H1 (cell line): ENCODE data around the gene ITGB5. TPM values are rescaled to one million over a fixed set of nuclear protein-coding genes. Genes with fewer than 3 reads are reported as not detected.

ENCODE experiments used
- CTCF ChIA-PET: fragments of 300-600 bp; sonication (Branson Sonifier 250); formaldehyde crosslinking; loops from one replicate; lab custom pipeline; 2021; ENCODE audit not compliant: partially characterized antibody; lab: Charles Lee
- POLR2A ChIA-PET: fragments of 300-600 bp; sonication (Branson Sonifier 250); formaldehyde crosslinking; loops from one replicate; lab custom pipeline; 2021; ENCODE audit warnings: inconsistent platforms; ENCODE audit not compliant: partially characterized antibody; lab: Charles Lee
- DNase-seq, 2 experiments: peaks; one replicate each; pipeline versions ENCODE4 v3.0.0 to v3.0.0-alpha.2; 2010 to 2022; ENCODE audit warnings: low spot score in 2 of 2, low read depth in 1 of 2, mixed read lengths in 1 of 2
- FAIRE-seq: peaks from 2 replicates; lab custom pipeline; 2011; peaks lifted over from hg19 to GRCh38; lab: Jason Lieb, UNC
- H2AFZ ChIP-seq: 2 replicates; pipeline ENCODE4 v1.8.1; 2012; ENCODE audit warnings: low read length, inconsistent platforms
- H2AK5ac ChIP-seq: 2 replicates; pipeline ENCODE4 v1.6.1; 2013; ENCODE audit warnings: low read depth, low read length
- H2BK120ac ChIP-seq: replicated peaks from 2 replicates; pipeline ENCODE3; 2013; ENCODE audit warnings: low read depth, low read length, inconsistent platforms
- H2BK12ac ChIP-seq: 2 replicates; pipeline ENCODE4 v1.6.1; 2013; ENCODE audit warnings: low read depth, low read length
- H2BK15ac ChIP-seq: 2 replicates; pipeline ENCODE4 v1.6.1; 2013; ENCODE audit warnings: low read length
- H2BK20ac ChIP-seq: 2 replicates; pipeline ENCODE4 v1.6.1; 2013; ENCODE audit warnings: low read length
- H2BK5ac ChIP-seq: 2 replicates; pipeline ENCODE4 v1.6.1; 2013; ENCODE audit warnings: low read depth, low read length
- H3K14ac ChIP-seq: 2 replicates; pipeline ENCODE4 v1.6.1; 2013; ENCODE audit warnings: inconsistent platforms; ENCODE audit not compliant: insufficient read length
- H3K18ac ChIP-seq: 2 replicates; pipeline ENCODE4 v1.6.1; 2013; ENCODE audit warnings: low read length; ENCODE audit errors: extremely low read depth
- H3K23ac ChIP-seq: 2 replicates; pipeline ENCODE4 v1.6.1; 2013; ENCODE audit warnings: inconsistent platforms; ENCODE audit not compliant: insufficient read length
- H3K23me2 ChIP-seq: 2 replicates; pipeline ENCODE4 v1.6.1; 2013; ENCODE audit warnings: low read depth, low read length
- H3K27ac ChIP-seq: 2 replicates; pipeline ENCODE4 v1.6.1; 2011; ENCODE audit warnings: low read depth, low read length, inconsistent platforms
- H3K27me3 ChIP-seq, 4 experiments: replicated peaks in 1 of 4; 1 replicate in 1 of 4; 2 replicates in 3 of 4; pipeline versions ENCODE4 v1.6.1 to v1.8.1; 2011 to 2013; ENCODE audit warnings: low read length in 3 of 4, mild to moderate bottlenecking in 3 of 4, inconsistent platforms in 2 of 4, mixed read lengths in 2 of 4, moderate library complexity in 1 of 4; ENCODE audit not compliant: control insufficient read depth in 3 of 4, insufficient read depth in 3 of 4; ENCODE audit errors: extremely low read depth in 1 of 4
- H3K36me3 ChIP-seq, 4 experiments: 2 replicates each; pipeline versions ENCODE4 v1.6.1 to v1.8.1; 2011 to 2013; ENCODE audit warnings: mild to moderate bottlenecking in 4 of 4, low read length in 3 of 4, moderate library complexity in 2 of 4, control low read depth in 1 of 4, inconsistent platforms in 1 of 4; ENCODE audit not compliant: insufficient read depth in 4 of 4, control insufficient read depth in 2 of 4
- H3K4ac ChIP-seq: replicated peaks from 2 replicates; pipeline ENCODE3; 2013; ENCODE audit warnings: low read length, low read depth, mixed read lengths, inconsistent platforms; ENCODE audit not compliant: insufficient read length
- H3K4me1 ChIP-seq, 4 experiments: replicated peaks in 1 of 4; 1 replicate in 1 of 4; 2 replicates in 3 of 4; pipeline versions ENCODE4 v1.6.1 to v1.8.1; 2011 to 2013; ENCODE audit warnings: low read length in 3 of 4, inconsistent platforms in 2 of 4, mixed read lengths in 1 of 4; ENCODE audit not compliant: insufficient read depth in 4 of 4, control insufficient read depth in 3 of 4
- H3K4me2 ChIP-seq, 2 experiments: 2 replicates each; pipeline versions ENCODE4 v1.6.1 to v1.8.1; 2011 to 2013; ENCODE audit warnings: low read depth in 2 of 2, low read length in 2 of 2, control low read depth in 1 of 2, inconsistent platforms in 1 of 2, mild to moderate bottlenecking in 1 of 2; ENCODE audit not compliant: insufficient read depth in 1 of 2
- H3K4me3 ChIP-seq, 4 experiments: fragments of 200-600, 300-600 bp in 1 of 4; sonication (generic), shearing (Covaris generic), sonication (Bioruptor Twin) in 1 of 4; 2 replicates each; pipeline versions ENCODE4 v1.5.1 to v1.8.1; 2011 to 2016; ENCODE audit warnings: low read length in 4 of 4, low read depth in 3 of 4, control low read depth in 2 of 4, inconsistent platforms in 2 of 4, mild to moderate bottlenecking in 2 of 4, mixed read lengths in 1 of 4, moderate library complexity in 1 of 4; ENCODE audit not compliant: insufficient read depth in 2 of 4; ENCODE audit errors: extremely low read depth in 1 of 4
- H3K56ac ChIP-seq: replicated peaks from 2 replicates; pipeline ENCODE3; 2013; ENCODE audit warnings: low read depth, mild to moderate bottlenecking, mixed read lengths, low read length, inconsistent platforms; ENCODE audit not compliant: insufficient read length
- H3K79me1 ChIP-seq: 2 replicates; pipeline ENCODE4 v1.6.1; 2013; ENCODE audit warnings: low read depth, low read length, control low read depth
- H3K79me2 ChIP-seq, 2 experiments: 2 replicates each; pipeline versions ENCODE4 v1.6.1 to v1.8.1; 2012 to 2013; ENCODE audit warnings: low read length in 2 of 2, mild to moderate bottlenecking in 2 of 2, inconsistent platforms in 1 of 2; ENCODE audit not compliant: insufficient read depth in 2 of 2, control insufficient read depth in 1 of 2
- H3K9ac ChIP-seq, 4 experiments: replicated peaks in 1 of 4; 1 replicate in 1 of 4; 2 replicates in 3 of 4; pipeline versions ENCODE4 v1.6.1 to v1.8.1; 2011 to 2013; ENCODE audit warnings: low read depth in 3 of 4, low read length in 3 of 4, control low read depth in 2 of 4, mild to moderate bottlenecking in 2 of 4, moderate library complexity in 2 of 4, inconsistent platforms in 1 of 4; ENCODE audit errors: extremely low read depth in 1 of 4
- H3K9me3 ChIP-seq, 2 experiments: 2 replicates each; pipeline versions ENCODE4 v1.6.1 to v1.8.1; 2012 to 2013; ENCODE audit warnings: mild to moderate bottlenecking in 2 of 2, moderate library complexity in 2 of 2, control low read depth in 1 of 2, inconsistent platforms in 1 of 2, low read depth in 1 of 2, low read length in 1 of 2, mixed read lengths in 1 of 2; ENCODE audit not compliant: insufficient read depth in 2 of 2
- H4K20me1 ChIP-seq, 2 experiments: replicated peaks in 1 of 2; 2 replicates each; pipeline versions ENCODE3 to v1.8.1; 2011 to 2013; ENCODE audit warnings: inconsistent platforms in 2 of 2, low read length in 2 of 2, mild to moderate bottlenecking in 1 of 2; ENCODE audit not compliant: insufficient read depth in 2 of 2, control insufficient read depth in 1 of 2
- H4K5ac ChIP-seq: 2 replicates; pipeline ENCODE4 v1.6.1; 2013; ENCODE audit warnings: low read length, low read depth, mixed read lengths, inconsistent platforms; ENCODE audit not compliant: insufficient read length
- H4K8ac ChIP-seq: 2 replicates; pipeline ENCODE4 v1.8.0; 2013; ENCODE audit warnings: mild to moderate bottlenecking, moderate library complexity, low read length, inconsistent platforms; ENCODE audit not compliant: insufficient read depth; ENCODE audit errors: extremely low read depth
- H4K91ac ChIP-seq: replicated peaks from 2 replicates; pipeline ENCODE3; 2013; ENCODE audit warnings: low read length, mixed read lengths, inconsistent platforms; ENCODE audit not compliant: insufficient read length
- CHD2 ChIP-seq: IDR thresholded peaks from 2 replicates; pipeline ENCODE4 v1.6.1; 2012; ENCODE audit warnings: low read length, improper control_type of control experiment
- EGR1 ChIP-seq: IDR thresholded peaks from 2 replicates; pipeline ENCODE4 v1.6.1; 2011; ENCODE audit warnings: low read depth, low read length, borderline replicate concordance
- HDAC6 ChIP-seq: IDR thresholded peaks from one replicate; pipeline ENCODE4 v1.7.1; 2012; ENCODE audit warnings: low read depth, mild to moderate bottlenecking, inconsistent platforms, low read length, moderate library complexity
- KDM4A ChIP-seq: IDR thresholded peaks from one replicate; pipeline ENCODE4 v1.7.1; 2012; ENCODE audit warnings: low read depth, mild to moderate bottlenecking, moderate library complexity, low read length, inconsistent platforms; ENCODE audit not compliant: severe bottlenecking
- MAFK ChIP-seq: IDR thresholded peaks from 2 replicates; pipeline ENCODE4 v1.6.1; 2012; ENCODE audit warnings: low read depth, mild to moderate bottlenecking, improper control_type of control experiment, low read length
- NRF1 ChIP-seq: IDR thresholded peaks from 2 replicates; pipeline ENCODE4 v1.6.1; 2011; ENCODE audit warnings: mild to moderate bottlenecking, low read depth, low read length, improper control_type of control experiment
- PHF8 ChIP-seq: fragments of 200-600 bp; sonication (generic); conservative IDR thresholded peaks from 2 replicates; pipeline ENCODE4 v1.7.1; 2012; ENCODE audit warnings: low read depth, mild to moderate bottlenecking, inconsistent platforms, low read length, moderate library complexity
- RFX5 ChIP-seq: IDR thresholded peaks from 2 replicates; pipeline ENCODE4 v1.6.1; 2011; ENCODE audit warnings: low read depth, low read length, improper control_type of control experiment, borderline replicate concordance
- SIN3A ChIP-seq, 2 experiments: IDR thresholded peaks in 1 of 2; conservative IDR thresholded peaks in 1 of 2; 2 replicates each; pipeline ENCODE4 v1.6.1; 2011 to 2012; ENCODE audit warnings: low read length in 2 of 2, improper control_type of control experiment in 1 of 2, low read depth in 1 of 2, mild to moderate bottlenecking in 1 of 2
- SP1 ChIP-seq: IDR thresholded peaks from 2 replicates; pipeline ENCODE4 v1.6.1; 2011; ENCODE audit warnings: low read depth, low read length
- SRF ChIP-seq: IDR thresholded peaks from 2 replicates; pipeline ENCODE4 v1.6.1; 2011; ENCODE audit warnings: mild to moderate bottlenecking, low read depth, low read length, moderate library complexity
- TAF1 ChIP-seq: IDR thresholded peaks from 2 replicates; pipeline ENCODE4 v1.6.1; 2011; ENCODE audit warnings: mild to moderate bottlenecking, low read depth, low read length
- WGBS, 2 experiments: shearing (Covaris generic) in 1 of 2; methylation state at CpG; one replicate each; pipeline versions ENCODE4 v1.1.6 to v1.1.7; 2013 to 2015; ENCODE audit warnings: low lambda C conversion rate in 2 of 2, mixed read lengths in 2 of 2, inconsistent platforms in 1 of 2, low coverage in 1 of 2, missing lambda C conversion rate in 1 of 2; ENCODE audit not compliant: insufficient replicate concordance in 2 of 2, insufficient coverage in 1 of 2, insufficient read length in 1 of 2; ENCODE audit errors: extremely low coverage in 1 of 2, missing lambda C conversion rate in 1 of 2; 5-methylcytosine and 5-hydroxymethylcytosine counted together
- polyA plus RNA-seq, 7 experiments: library from polyadenylated mRNA; depleted of rRNA in 3 of 7; stranded (reverse) in 5 of 7; unstranded in 2 of 7; fragments of >200 nt in 5 of 7; fragments of 200-250 nt in 2 of 7; gene quantifications; 1 replicate in 5 of 7; 2 replicates in 1 of 7; 4 replicates in 1 of 7; pipeline versions ENCODE4 v1.2.1 to v1.2.3, GENCODE V29; 2011 to 2013; ENCODE audit warnings: missing spikeins in 2 of 7, mixed read lengths in 2 of 7
- total RNA-seq: library from RNA; stranded (reverse); fragmentation: NEBNext Ultra II Directional; extraction: Animal tissue kit (Norgen Biotek cat#: 25700); gene quantifications from 2 replicates; pipeline ENCODE4 v1.2.1, GENCODE V29; 2021
- TF ChIP-seq, protein P1 (sequence below): IDR thresholded peaks from 2 replicates; pipeline ENCODE4 v1.6.1; 2012; ENCODE audit warnings: inconsistent platforms

ITGB5 gene
- total and polyA plus RNA-seq, 2 of the 8 experiments (the other 6 are each of a cell fraction or from before 2014, with no cell fraction given): 101 to 268 TPM

DNA sequence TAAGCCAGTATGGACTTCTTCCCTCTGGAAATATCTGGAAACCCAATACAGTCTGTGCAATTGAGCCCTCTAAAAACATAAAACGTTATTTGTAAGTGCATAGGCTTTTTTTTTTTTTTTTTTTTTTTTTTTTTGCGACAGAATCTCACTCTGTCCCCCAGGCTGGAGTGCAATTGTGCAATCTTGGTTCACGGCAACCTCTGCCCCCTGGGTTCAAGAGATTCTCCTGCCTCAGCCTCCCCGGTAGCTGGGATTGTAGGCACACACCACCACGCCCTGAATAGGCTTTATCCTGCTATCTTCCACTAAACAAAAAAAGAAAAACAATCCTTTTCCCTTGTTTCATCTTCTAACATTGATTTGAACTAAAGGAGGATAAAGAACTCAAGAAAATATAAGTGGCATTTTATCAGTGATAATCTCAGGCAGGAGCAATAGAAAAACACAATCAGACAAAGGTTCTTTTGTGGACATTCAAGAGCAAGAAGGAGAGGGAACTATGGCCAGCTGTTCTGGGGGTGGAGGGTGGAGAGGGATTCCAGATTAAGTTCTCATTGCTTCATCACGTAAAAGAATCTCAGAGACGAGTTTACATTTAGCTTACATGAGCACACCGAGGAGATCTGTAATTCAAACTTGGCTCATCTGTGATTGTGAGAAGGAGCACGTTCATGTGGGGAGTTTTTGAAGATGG lies 68.6 kb downstream of the ITGB5 start:
- Histone ChIP-seq H3K14ac (no peak overlapping the region), H2BK5ac (no peak overlapping the region), H3K4me3 (no peak overlapping the region), H3K27me3 (no peaks in the 10 kb centered on the region; a peak in 1 of 7 replicates), H3K23ac (no peak overlapping the region), H2AK5ac (no peak overlapping the region), H3K27ac (no peak overlapping the region), H3K4me2 (no peak overlapping the region), H4K8ac (no peak overlapping the region), H2BK15ac (no peak overlapping the region), H2AFZ (no peak overlapping the region), H3K79me2 (no peaks in the 10 kb centered on the region), H4K5ac (no peak overlapping the region), H3K23me2 (no peaks in the 10 kb centered on the region), H4K20me1 (peaks cover 0 to 2% of the 10 kb centered on the region in 2 experiments), H3K36me3 (peaks cover 4 to 12% (median 7%) of the 10 kb centered on the region in 4 experiments; a peak in 6 of 8 replicates), H2BK12ac (no peak overlapping the region), H2BK120ac (no peak overlapping the region), H2BK20ac (no peak overlapping the region), H4K91ac (no peak overlapping the region), H3K9ac (no peak overlapping the region), H3K9me3 (no peaks in the 10 kb centered on the region), H3K18ac (no peak overlapping the region), H3K4me1 (no peaks in the 10 kb centered on the region), H3K79me1 (peaks cover 4% of the 10 kb centered on the region; the same call in 1 of the 2 replicates), H3K56ac (no peak overlapping the region), H3K4ac (no peak overlapping the region)
- POLR2A ChIA-PET: interaction anchor here (1.2 kb wide), 1 partner anchor 8 kb away, joined by 4 read pairs; no protein-coding TSS in a partner anchor
- DNase-seq: no peak
- CTCF ChIA-PET: interaction anchor here (0.7 to 4.6 kb wide), 6 partner anchors 9 to 179 kb away, joined by 3 to 17 read pairs (median 3); no protein-coding TSS in a partner anchor
- WGBS, 2 experiments: 93% methylated on average over 8 of the region's 9 CpGs; no CpG with 5 or more reads in 1 of the 2 experiments
- FAIRE-seq: no peak
- no peak for TF ChIP-seq EGR1
- no peak for TF ChIP-seq TAF1
- no peak for TF ChIP-seq MAFK
- TF ChIP-seq CHD2: no peak
- no peak for TF ChIP-seq SRF
- TF ChIP-seq HDAC6: no peak
- TF ChIP-seq SIN3A (conservative IDR thresholded peaks at IDR 0.05 in 1 of 2, IDR thresholded peaks at IDR 0.05 in 1 of 2; ENCODE audit: low read depth in 1 of 2, low read length in 2 of 2): no peak
- no peak for TF ChIP-seq KDM4A
- no peak for TF ChIP-seq SP1
- TF ChIP-seq NRF1: no peak
- TF ChIP-seq, protein P1, sequence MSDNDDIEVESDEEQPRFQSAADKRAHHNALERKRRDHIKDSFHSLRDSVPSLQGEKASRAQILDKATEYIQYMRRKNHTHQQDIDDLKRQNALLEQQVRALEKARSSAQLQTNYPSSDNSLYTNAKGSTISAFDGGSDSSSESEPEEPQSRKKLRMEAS: no peak
- no peak for TF ChIP-seq RFX5
- TF ChIP-seq PHF8: no peak
